Suprapubic skin (tissue), 3 donors: ENCODE measurements around the gene KDM2B.

Source experiments
- CTCF ChIP-seq, 2 donors: fragments of 200-600 bp in 1 of 2; fragments of 450-650 bp in 1 of 2; sonication (generic) in 1 of 2; IDR thresholded peaks; one replicate each; pipeline ENCODE4 v1.5.1; 2016 to 2019; ENCODE audit warnings: antibody characterized with exemption in 2 of 2, mild to moderate bottlenecking in 1 of 2, moderate library complexity in 1 of 2
- POLR2A ChIP-seq, 2 donors: fragments of 450-650 bp; IDR thresholded peaks; one replicate each; pipeline ENCODE4 v1.6.1; 2017; ENCODE audit warnings: antibody characterized with exemption in 2 of 2, mild to moderate bottlenecking in 2 of 2, moderate library complexity in 2 of 2

- TF ChIP-seq CTCF (IDR thresholded peaks at IDR 0.05) = no peak
- TF ChIP-seq POLR2A (IDR thresholded peaks at IDR 0.05) = no peak
Observed at GRCh38 chr12:121525411-121525810, 55.4 kb downstream of the KDM2B start.
